ENCODE data around the gene ATP8B3.

Gene ATP8B3

GRCh38 chr19:1742989-1743696, 68.9 kb downstream of the ATP8B3 start:
- no peak overlapping the region for H3K27ac ChIP-seq
- POLR2A ChIA-PET (ENCODE audit: low non-redundant PET) = no interaction called here
- DNase-seq (ENCODE audit: low spot score) = no peak
- CTCF ChIA-PET = no interaction called here
- TF ChIP-seq, protein P1, sequence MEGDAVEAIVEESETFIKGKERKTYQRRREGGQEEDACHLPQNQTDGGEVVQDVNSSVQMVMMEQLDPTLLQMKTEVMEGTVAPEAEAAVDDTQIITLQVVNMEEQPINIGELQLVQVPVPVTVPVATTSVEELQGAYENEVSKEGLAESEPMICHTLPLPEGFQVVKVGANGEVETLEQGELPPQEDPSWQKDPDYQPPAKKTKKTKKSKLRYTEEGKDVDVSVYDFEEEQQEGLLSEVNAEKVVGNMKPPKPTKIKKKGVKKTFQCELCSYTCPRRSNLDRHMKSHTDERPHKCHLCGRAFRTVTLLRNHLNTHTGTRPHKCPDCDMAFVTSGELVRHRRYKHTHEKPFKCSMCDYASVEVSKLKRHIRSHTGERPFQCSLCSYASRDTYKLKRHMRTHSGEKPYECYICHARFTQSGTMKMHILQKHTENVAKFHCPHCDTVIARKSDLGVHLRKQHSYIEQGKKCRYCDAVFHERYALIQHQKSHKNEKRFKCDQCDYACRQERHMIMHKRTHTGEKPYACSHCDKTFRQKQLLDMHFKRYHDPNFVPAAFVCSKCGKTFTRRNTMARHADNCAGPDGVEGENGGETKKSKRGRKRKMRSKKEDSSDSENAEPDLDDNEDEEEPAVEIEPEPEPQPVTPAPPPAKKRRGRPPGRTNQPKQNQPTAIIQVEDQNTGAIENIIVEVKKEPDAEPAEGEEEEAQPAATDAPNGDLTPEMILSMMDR (conservative IDR thresholded peaks at IDR 0.05; ENCODE audit: low read depth) = no peak

DNA sequence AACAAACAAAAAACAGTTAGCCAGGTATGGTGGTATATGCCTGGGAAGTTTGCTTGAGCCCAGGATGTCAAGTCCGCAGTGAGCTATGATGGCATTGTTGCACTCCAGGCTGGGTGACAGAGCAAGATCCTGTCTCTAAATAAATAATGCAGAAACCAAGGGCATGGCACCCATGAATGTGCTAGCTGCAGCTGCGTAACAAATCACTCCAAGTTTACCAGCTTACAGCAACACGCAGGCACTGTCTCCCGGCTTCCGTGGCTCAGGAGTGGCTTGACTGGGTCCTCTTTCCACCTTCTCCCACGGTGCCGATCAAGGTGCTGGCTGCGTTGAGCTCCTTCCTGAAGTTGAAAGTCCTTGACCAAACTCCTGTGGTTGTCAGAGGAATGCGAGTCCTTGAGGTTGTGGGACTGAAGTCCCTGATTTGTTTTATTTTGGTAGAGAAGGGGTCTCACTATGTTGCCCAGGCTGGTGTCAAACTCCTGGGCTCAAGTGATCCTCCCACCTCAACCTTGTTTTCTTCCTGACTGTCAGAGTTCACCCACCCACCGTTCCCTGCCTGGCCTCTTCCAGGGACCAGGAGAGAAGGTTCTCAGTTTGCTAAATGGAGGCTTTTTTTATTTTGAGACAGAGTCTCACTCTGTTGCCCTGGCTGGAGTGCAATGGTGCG, 72.0 kb downstream of the ATP8B3 start:
- ChIA-PET CTCF (no interaction called here), POLR2A (ENCODE audit: low non-redundant PET) (no interaction called here)
- TF ChIP-seq, protein P1 (conservative IDR thresholded peaks at IDR 0.05; ENCODE audit: low read depth) = no peak
- no peak for DNase-seq (ENCODE audit: low spot score)
- no peak overlapping the region for H3K27ac ChIP-seq

- ChIA-PET POLR2A (ENCODE audit: low non-redundant PET) (interaction anchor here (0.6 kb wide), 1 partner anchor 14 kb away, joined by 3 read pairs; no protein-coding TSS in a partner anchor), CTCF (no interaction called here)
- no peak overlapping the region for H3K27ac ChIP-seq
- TF ChIP-seq, protein P1 (conservative IDR thresholded peaks at IDR 0.05; ENCODE audit: low read depth) = no peak
- DNase-seq (ENCODE audit: low spot score) = no peak
Observed at GRCh38 chr19:1736927-1737326, 75.1 kb downstream of the ATP8B3 start.

DNA sequence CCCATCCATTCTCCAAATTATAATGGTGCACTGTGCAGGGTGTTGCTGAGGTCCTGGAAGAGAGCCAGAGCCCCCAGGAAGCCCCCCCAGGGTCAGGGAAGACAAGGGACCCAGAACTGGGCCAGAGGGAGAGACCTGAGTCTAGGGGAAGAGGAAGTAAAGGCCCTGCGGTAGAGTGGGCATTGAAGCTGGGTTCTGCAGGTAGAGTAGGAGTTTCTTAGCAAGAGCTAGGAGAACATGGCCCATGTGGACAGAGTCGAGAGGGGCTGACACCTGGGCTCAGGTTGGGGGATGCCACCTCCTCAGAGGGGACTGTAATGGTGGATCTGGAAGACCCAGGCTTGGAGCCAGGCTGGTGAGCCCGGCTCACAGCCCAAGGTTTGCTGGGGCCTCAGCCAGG, 75.8 kb downstream of the ATP8B3 start:
- no peak for DNase-seq (ENCODE audit: low spot score)
- ChIA-PET POLR2A (ENCODE audit: low non-redundant PET) (interaction anchor here (0.6 kb wide), 1 partner anchor 14 kb away, joined by 3 read pairs; no protein-coding TSS in a partner anchor), CTCF (no interaction called here)
- TF ChIP-seq, protein P1 (conservative IDR thresholded peaks at IDR 0.05; ENCODE audit: low read depth) = no peak
- H3K27ac ChIP-seq = no peak overlapping the region

- no peak overlapping the region for H3K27ac ChIP-seq
- ChIA-PET POLR2A (ENCODE audit: low non-redundant PET) (no interaction called here), CTCF (interaction anchor here (0.7 kb wide), 2 partner anchors 10 to 690 kb away, joined by 3 to 4 read pairs; no protein-coding TSS in a partner anchor)
- no peak for DNase-seq (ENCODE audit: low spot score)
- TF ChIP-seq, protein P1 (conservative IDR thresholded peaks at IDR 0.05; ENCODE audit: low read depth) = no peak
Observed at GRCh38 chr19:1734321-1734966, 77.6 kb downstream of the ATP8B3 start.

All from RWPE1 (cell line).